Raji (cell line): ENCODE measurements around the gene USH2A.

ENCODE experiments used
- POLR2A ChIP-seq: IDR thresholded peaks from 2 replicates; pipeline ENCODE4 v1.6.1; 2011; ENCODE audit warnings: low read depth, low read length, control low read depth; ENCODE audit not compliant: insufficient read depth

USH2A gene

DNA sequence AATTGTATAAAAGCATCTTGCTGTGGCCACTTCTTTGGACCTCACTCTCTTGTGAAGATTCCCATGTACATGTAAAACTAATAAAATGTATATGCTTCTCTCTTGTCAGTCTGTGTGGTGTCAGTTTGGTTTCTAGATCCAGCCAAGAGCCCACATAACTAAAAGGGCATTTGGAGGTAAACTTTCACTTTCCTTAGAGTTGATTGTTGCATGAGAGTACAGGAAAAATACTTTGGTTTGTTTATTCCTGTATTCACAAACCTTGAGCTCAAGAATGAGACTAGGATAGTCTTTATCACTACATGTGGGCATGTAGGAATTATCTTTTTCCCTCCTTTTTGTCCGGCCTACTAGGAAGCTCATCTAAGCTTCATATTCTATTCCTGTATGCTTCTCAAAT is 805.3 kb downstream of the USH2A start:
- TF ChIP-seq POLR2A = no peak

- no peak for TF ChIP-seq POLR2A
Observed at GRCh38 chr1:215612391-215612790, 810.9 kb downstream of the USH2A start.

- TF ChIP-seq POLR2A = no peak
Observed at GRCh38 chr1:215608646-215609045, 814.6 kb downstream of the USH2A start.

DNA sequence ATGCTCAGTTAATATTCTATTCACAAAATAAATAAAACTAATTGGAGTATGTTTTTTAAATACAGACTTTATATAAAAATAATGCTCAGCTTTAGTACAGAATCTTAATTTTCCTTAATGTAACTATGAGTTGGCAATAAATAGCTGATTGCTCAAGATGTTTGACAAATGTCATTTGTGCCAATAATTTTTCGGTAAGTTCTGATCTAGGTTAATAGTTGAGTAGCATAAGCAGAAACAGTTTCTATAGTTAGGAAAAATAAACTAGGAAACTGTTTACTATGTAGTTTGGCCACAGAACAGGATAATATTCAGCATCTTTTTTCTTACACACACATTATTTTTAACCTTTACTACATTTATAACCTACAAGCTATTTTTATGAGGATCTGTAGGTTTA is 815.8 kb downstream of the USH2A start:
- TF ChIP-seq POLR2A = no peak

GRCh38 chr1:215606564-215607168 is 816.6 kb downstream of the USH2A start:
- no peak for TF ChIP-seq POLR2A

GRCh38 chr1:215606036-215606435 is 817.2 kb downstream of the USH2A start:
- no peak for TF ChIP-seq POLR2A

GRCh38 chr1:215605011-215605621 is 818.1 kb downstream of the USH2A start:
- TF ChIP-seq POLR2A = no peak

GRCh38 chr1:215603319-215603718 is 819.9 kb downstream of the USH2A start:
- TF ChIP-seq POLR2A = no peak

GRCh38 chr1:215601276-215601675 is 822.0 kb downstream of the USH2A start:
- no peak for TF ChIP-seq POLR2A

DNA sequence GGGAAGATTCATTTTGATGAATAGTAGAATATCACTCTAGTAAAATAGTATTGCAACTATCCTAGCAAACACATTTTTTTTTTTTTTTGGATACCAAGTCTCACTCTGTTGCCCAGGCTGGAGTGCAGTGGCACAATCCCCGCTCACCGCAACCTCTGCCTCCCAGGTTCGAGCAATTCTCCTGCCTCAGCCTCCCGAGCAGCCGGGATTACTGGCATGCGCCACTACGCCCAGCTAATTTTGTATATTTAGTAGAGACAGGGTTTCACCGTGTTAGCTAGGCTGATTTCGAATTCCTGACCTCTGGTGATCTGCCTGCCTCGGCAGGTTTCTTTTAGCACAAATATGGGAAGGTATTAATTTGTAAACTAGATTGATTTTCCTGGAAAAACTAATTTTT is 822.4 kb downstream of the USH2A start:
- TF ChIP-seq POLR2A = no peak

GRCh38 chr1:215600258-215600792 is 822.9 kb downstream of the USH2A start:
- no peak for TF ChIP-seq POLR2A

GRCh38 chr1:215599418-215600074 is 823.7 kb downstream of the USH2A start:
- no peak for TF ChIP-seq POLR2A

- no peak for TF ChIP-seq POLR2A
Observed at GRCh38 chr1:215597961-215598360, 825.3 kb downstream of the USH2A start.

GRCh38 chr1:215595231-215595630 is 828.0 kb downstream of the USH2A start:
- no peak for TF ChIP-seq POLR2A

DNA sequence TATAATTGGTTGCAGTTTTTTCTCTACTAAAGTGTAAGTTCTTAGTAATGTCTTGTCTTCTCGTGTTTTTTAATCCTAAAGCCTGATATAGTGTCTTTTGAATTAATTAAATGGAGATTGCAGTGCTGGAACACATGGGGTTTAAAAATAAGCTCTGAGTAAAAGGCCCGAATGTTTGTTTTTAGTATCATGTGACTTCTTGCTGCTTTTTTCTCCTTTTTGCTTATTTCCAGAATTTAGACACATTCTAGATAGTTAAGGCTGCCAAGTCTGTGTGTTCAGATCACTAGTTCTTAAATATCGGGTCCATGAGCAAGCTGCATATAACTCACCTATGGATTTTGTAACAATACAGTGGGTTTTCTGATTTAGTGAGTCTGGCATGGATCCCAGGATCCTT is 828.6 kb downstream of the USH2A start:
- no peak for TF ChIP-seq POLR2A
